ENCODE measurements around the gene TNPO3.

GRCh38 chr7:128932862-128933179, 122.1 kb downstream of the TNPO3 start:
- TF ChIP-seq POLR2AphosphoS5 (IDR thresholded peaks at IDR 0.05): no peak
- no peak for TF ChIP-seq CTCF (IDR thresholded peaks at IDR 0.05; ENCODE audit: poor library complexity, severe bottlenecking)
- TF ChIP-seq EP300 (conservative IDR thresholded peaks at IDR 0.05; ENCODE audit: poor library complexity, severe bottlenecking): no peak

All from neural cell (in vitro differentiated cells).